Measurements from ENCODE around the gene MAN1A1. TPM values are rescaled to one million over a fixed set of nuclear protein-coding genes. Genes with fewer than 3 reads are reported as not detected.

MAN1A1 gene
- polyA plus RNA-seq, 2 of the 4 experiments (the other 2 are of a cell fraction), result 0.05 TPM; not detected in 1

DNA sequence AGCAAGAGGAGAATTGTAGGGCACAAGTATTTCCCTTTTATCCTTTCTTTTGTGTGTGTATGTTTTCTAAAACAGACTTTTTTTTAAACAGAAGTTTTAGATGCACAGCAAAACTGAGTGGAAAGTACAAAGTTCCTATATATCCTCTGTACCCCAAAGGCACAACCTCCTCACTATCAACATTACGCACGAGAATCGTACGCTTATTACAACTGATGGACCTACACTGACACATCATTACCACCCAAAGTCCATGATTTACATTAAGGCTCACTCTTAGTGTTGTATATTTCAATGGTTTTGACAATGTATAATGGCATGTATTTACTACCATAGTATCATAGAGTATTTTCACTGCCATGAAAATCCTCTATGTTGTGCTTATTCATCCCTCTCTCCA lies 32.6 kb downstream of the MAN1A1 start:
- FAIRE-seq, result no peak
- no peaks in the 10 kb centered on the region for H3K9me3 ChIP-seq
- no peak for TF ChIP-seq ZC3H11A (IDR thresholded peaks at IDR 0.05)
- no peak for TF ChIP-seq SMC3 (IDR thresholded peaks at IDR 0.05)
- TF ChIP-seq RFX5 (IDR thresholded peaks at IDR 0.05), result no peak
- no peak for TF ChIP-seq RARB (CRISPR knock-in tag; IDR thresholded peaks at IDR 0.05)
- no peak for TF ChIP-seq EHF (CRISPR knock-in tag; IDR thresholded peaks at IDR 0.05)
- no peak for TF ChIP-seq ZSCAN20 (CRISPR knock-in tag; IDR thresholded peaks at IDR 0.05)
- TF ChIP-seq GATA3 (IDR thresholded peaks at IDR 0.05; ENCODE audit: borderline replicate concordance), result no peak
- TF ChIP-seq, protein P1, sequence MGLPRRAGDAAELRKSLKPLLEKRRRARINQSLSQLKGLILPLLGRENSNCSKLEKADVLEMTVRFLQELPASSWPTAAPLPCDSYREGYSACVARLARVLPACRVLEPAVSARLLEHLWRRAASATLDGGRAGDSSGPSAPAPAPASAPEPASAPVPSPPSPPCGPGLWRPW (IDR thresholded peaks at IDR 0.05), result no peak
- TF ChIP-seq CHD2 (IDR thresholded peaks at IDR 0.05; ENCODE audit: low read length, partially characterized antibody), result no peak
- TF ChIP-seq HOXB13 (CRISPR knock-in tag; IDR thresholded peaks at IDR 0.05; ENCODE audit: low read depth), result no peak
- H3K4me2 ChIP-seq, result no peak overlapping the region
- no peaks in the 10 kb centered on the region for H3K4me1 ChIP-seq
- no peak for ATAC-seq
- no peak overlapping the region for H3K27ac ChIP-seq
- H3K4me3 ChIP-seq, result no peak overlapping the region
- POLR2A ChIA-PET, result no interaction called here
- WGBS (ENCODE audit: missing lambda C conversion rate), result 73% methylated on average over 4 of the region's 4 CpGs
- CTCF ChIA-PET, result no interaction called here
- no peak for DNase-seq (ENCODE audit: low read depth in 1 of 2, low spot score in 1 of 2)

DNA sequence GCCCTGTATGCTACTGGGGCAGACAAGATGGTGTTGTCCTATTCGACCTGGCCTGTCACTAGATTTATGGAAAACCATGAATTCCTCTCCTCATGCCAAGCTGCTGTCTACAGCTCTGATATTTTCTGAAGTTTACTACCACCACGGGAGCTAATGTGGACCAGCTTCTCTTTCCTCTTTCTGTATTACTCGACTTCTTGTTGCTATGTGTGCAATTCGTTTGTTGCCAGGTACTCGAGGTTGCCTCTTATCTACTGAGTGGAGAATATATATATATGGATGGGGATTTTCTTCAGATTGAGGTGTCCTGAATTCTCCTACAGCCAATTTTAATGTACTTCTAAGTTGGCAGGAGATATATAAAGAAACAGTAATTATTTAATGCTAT lies 34.7 kb downstream of the MAN1A1 start:
- ATAC-seq, result no peak
- CTCF ChIA-PET, result interaction anchor here (2.1 kb wide), 1 partner anchor 19 kb away, joined by 7 read pairs; no protein-coding TSS in a partner anchor
- POLR2A ChIA-PET, result no interaction called here

DNA sequence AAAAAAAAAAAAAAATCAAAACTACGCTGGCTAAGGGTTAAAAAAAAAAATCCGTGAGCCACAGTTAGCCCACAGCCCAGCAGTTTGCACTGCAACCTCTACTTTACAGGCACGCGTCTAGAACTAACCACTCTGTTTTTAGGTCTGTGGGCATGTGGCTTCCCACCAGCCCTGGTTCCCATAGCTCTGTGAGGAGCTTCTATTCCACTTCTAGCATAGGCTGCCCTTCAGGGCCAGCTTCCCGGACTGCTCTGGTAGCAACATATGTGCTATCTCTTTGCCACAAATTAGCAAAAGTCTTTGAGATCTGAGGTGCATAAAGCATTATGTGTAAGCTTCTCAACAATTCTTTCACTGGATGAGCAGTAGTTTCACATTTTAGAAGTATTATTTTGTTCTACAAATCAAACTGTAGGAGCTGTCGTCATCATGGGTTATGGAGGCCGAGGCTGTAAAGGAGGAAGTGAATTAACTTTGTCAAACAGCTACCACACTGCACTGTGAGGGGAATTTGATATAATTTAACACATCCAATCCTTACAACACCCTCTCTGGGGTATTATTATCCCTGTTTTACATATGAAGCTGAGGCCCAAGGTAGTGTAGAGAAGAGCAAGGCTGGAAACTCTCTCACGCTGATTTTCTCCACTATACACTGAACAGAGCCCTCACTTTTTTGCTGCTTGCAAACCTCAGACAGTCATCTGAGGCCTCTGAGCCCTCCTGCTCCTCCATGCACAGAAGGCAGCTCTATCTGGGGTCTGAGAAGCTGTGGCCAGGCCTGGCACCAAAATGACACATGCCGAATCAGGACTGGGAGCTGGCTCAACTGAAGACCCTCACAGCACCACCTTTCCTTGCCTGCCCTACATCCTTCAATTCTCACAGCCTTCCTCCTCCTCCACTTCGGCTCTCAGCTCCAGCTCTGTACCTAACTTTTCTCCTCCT lies 35.4 kb downstream of the MAN1A1 start:
- Histone ChIP-seq H3K4me2 (no peak overlapping the region), H3K4me3 (no peak overlapping the region), H3K9me3 (no peaks in the 10 kb centered on the region), H3K4me1 (no peaks in the 10 kb centered on the region), H3K27ac (no peak overlapping the region)
- POLR2A ChIA-PET, result no interaction called here
- DNase-seq (ENCODE audit: low read depth in 1 of 2, low spot score in 1 of 2) (no peak), ATAC-seq (no peak; a peak in 1 of 6 replicates), FAIRE-seq (no peak)
- 58% methylated on average over 10 of the region's 10 CpGs for WGBS (ENCODE audit: missing lambda C conversion rate)
- CTCF ChIA-PET, result interaction anchor here (2.1 kb wide), 1 partner anchor 20 kb away, joined by 7 read pairs; no protein-coding TSS in a partner anchor
- TF ChIP-seq, protein P2, sequence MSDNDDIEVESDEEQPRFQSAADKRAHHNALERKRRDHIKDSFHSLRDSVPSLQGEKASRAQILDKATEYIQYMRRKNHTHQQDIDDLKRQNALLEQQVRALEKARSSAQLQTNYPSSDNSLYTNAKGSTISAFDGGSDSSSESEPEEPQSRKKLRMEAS (IDR thresholded peaks at IDR 0.05), result no peak
- no peak for TF ChIP-seq HDAC2 (IDR thresholded peaks at IDR 0.05)
- no peak for TF ChIP-seq TP53 (CRISPR knock-in tag; IDR thresholded peaks at IDR 0.05)
- TF ChIP-seq ZNF302 (CRISPR knock-in tag; IDR thresholded peaks at IDR 0.05), result no peak
- TF ChIP-seq SREBF2 (IDR thresholded peaks at IDR 0.05), result no peak
- TF ChIP-seq, protein P3, sequence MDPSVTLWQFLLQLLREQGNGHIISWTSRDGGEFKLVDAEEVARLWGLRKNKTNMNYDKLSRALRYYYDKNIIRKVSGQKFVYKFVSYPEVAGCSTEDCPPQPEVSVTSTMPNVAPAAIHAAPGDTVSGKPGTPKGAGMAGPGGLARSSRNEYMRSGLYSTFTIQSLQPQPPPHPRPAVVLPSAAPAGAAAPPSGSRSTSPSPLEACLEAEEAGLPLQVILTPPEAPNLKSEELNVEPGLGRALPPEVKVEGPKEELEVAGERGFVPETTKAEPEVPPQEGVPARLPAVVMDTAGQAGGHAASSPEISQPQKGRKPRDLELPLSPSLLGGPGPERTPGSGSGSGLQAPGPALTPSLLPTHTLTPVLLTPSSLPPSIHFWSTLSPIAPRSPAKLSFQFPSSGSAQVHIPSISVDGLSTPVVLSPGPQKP (IDR thresholded peaks at IDR 0.05; ENCODE audit: low read depth, low read length), result no peak
- no peak for TF ChIP-seq MAZ (IDR thresholded peaks at IDR 0.05; ENCODE audit: borderline replicate concordance, low read depth, low read length)
- no peak for TF ChIP-seq HOXB5 (CRISPR knock-in tag; IDR thresholded peaks at IDR 0.05)
- no peak for TF ChIP-seq KDM1A (IDR thresholded peaks at IDR 0.05; ENCODE audit: low read depth)
- TF ChIP-seq FOSL2 (IDR thresholded peaks at IDR 0.05), result no peak
- TF ChIP-seq FOSL2 (CRISPR knock-in tag; IDR thresholded peaks at IDR 0.05), result no peak
- no peak for TF ChIP-seq EHMT2 (IDR thresholded peaks at IDR 0.05; ENCODE audit: low read depth)
- TF ChIP-seq HOXB13 (CRISPR knock-in tag; IDR thresholded peaks at IDR 0.05; ENCODE audit: low read depth), result no peak
- TF ChIP-seq, protein P4, sequence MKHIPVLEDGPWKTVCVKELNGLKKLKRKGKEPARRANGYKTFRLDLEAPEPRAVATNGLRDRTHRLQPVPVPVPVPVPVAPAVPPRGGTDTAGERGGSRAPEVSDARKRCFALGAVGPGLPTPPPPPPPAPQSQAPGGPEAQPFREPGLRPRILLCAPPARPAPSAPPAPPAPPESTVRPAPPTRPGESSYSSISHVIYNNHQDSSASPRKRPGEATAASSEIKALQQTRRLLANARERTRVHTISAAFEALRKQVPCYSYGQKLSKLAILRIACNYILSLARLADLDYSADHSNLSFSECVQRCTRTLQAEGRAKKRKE (CRISPR knock-in tag; IDR thresholded peaks at IDR 0.05; ENCODE audit: low read depth), result no peak
- no peak for TF ChIP-seq JUNB (IDR thresholded peaks at IDR 0.05)
- TF ChIP-seq CHD2 (IDR thresholded peaks at IDR 0.05; ENCODE audit: low read length, partially characterized antibody), result no peak
- TF ChIP-seq, protein P5, sequence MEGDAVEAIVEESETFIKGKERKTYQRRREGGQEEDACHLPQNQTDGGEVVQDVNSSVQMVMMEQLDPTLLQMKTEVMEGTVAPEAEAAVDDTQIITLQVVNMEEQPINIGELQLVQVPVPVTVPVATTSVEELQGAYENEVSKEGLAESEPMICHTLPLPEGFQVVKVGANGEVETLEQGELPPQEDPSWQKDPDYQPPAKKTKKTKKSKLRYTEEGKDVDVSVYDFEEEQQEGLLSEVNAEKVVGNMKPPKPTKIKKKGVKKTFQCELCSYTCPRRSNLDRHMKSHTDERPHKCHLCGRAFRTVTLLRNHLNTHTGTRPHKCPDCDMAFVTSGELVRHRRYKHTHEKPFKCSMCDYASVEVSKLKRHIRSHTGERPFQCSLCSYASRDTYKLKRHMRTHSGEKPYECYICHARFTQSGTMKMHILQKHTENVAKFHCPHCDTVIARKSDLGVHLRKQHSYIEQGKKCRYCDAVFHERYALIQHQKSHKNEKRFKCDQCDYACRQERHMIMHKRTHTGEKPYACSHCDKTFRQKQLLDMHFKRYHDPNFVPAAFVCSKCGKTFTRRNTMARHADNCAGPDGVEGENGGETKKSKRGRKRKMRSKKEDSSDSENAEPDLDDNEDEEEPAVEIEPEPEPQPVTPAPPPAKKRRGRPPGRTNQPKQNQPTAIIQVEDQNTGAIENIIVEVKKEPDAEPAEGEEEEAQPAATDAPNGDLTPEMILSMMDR (IDR thresholded peaks at IDR 0.05), result no peak

More for the DNA sequence above, 34.7 kb downstream of the MAN1A1 start:
- FAIRE-seq, result no peak
- H3K27ac ChIP-seq, result no peak overlapping the region
- no peaks in the 10 kb centered on the region for H3K9me3 ChIP-seq
- no peak for DNase-seq (ENCODE audit: low read depth in 1 of 2, low spot score in 1 of 2)
- H3K4me1 ChIP-seq, result no peaks in the 10 kb centered on the region
- TF ChIP-seq BHLHE40 (IDR thresholded peaks at IDR 0.05; ENCODE audit: low read depth, low read length) (no peak), CHD4 (IDR thresholded peaks at IDR 0.05; ENCODE audit: borderline replicate concordance) (no peak), RAD21 (conservative IDR thresholded peaks at IDR 0.05 in 1 of 2, IDR thresholded peaks at IDR 0.05 in 1 of 2) (no peak), MAFK (IDR thresholded peaks at IDR 0.05; ENCODE audit: partially characterized antibody) (no peak)
- TF ChIP-seq, protein P5 (IDR thresholded peaks at IDR 0.05), result no peak
- WGBS (ENCODE audit: missing lambda C conversion rate), result 28% methylated on average over 5 of the region's 5 CpGs
- H3K4me2 ChIP-seq, result no peak overlapping the region
- H3K4me3 ChIP-seq, result no peak overlapping the region
